ENCODE data around the gene NWD2.

The NWD2 gene

DNA sequence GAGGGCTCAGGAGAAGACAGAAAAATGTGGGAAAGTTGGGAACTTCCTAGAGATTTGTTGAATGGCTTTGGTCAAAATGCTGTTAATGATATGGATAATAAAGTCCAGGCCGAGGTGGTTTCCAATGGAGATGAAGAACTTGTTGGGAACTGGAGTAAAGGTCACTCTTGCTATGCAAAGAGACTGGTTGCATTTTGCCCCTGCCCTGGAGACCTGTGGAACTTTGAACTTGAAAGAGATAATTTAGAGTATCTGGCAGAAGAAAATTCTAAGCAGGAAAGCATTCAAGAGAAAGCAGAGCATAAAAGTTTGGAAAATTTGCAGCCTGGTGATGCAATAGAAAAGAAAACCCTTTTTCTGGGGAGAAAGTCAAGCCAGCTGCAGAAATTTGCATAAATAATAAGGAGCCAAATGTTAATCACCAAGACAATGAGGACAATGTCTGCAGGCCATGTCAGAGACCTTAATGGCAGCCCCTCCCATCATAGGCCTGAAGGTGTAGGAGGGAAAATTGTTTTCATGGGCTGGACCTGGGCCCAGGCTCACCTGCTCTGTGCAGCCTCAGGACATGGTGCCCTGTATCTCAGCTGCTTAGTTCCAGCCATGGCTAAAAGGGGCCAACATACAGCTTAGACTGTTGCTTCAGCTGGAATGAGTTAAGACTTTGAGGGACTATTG, 237.8 kb downstream of the NWD2 start (continued):
- TF ChIP-seq, protein P1, sequence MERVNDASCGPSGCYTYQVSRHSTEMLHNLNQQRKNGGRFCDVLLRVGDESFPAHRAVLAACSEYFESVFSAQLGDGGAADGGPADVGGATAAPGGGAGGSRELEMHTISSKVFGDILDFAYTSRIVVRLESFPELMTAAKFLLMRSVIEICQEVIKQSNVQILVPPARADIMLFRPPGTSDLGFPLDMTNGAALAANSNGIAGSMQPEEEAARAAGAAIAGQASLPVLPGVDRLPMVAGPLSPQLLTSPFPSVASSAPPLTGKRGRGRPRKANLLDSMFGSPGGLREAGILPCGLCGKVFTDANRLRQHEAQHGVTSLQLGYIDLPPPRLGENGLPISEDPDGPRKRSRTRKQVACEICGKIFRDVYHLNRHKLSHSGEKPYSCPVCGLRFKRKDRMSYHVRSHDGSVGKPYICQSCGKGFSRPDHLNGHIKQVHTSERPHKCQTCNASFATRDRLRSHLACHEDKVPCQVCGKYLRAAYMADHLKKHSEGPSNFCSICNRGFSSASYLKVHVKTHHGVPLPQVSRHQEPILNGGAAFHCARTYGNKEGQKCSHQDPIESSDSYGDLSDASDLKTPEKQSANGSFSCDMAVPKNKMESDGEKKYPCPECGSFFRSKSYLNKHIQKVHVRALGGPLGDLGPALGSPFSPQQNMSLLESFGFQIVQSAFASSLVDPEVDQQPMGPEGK (CRISPR knock-in tag; IDR thresholded peaks at IDR 0.05; ENCODE audit: borderline replicate concordance), result no peak
- TF ChIP-seq CSDC2 (CRISPR knock-in tag; IDR thresholded peaks at IDR 0.05) (no peak), ISL1 (CRISPR knock-in tag; IDR thresholded peaks at IDR 0.05) (no peak), PPARA (CRISPR knock-in tag; IDR thresholded peaks at IDR 0.05; ENCODE audit: borderline replicate concordance) (no peak), ZFP3 (CRISPR knock-in tag; IDR thresholded peaks at IDR 0.05) (no peak), GLIS3 (CRISPR knock-in tag; IDR thresholded peaks at IDR 0.05) (no peak)

DNA sequence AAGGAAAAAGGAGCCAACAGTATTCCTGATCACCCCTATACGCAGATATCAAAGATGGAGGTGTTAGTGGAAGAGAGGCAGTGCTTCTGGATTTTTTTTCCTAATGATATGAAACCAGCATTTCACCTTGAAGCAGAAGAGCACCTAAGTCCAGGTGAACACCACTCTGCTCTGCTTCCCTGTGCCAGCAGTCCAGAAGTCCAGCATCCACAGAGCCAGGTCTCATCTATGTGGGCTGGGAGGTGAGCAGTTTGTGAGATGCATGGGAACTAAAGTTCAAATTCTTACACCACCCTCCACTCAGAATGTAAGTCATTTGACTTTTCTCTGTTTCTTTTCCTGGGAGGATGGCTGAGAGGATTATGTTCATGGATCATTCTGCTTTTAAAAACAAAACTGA, 239.1 kb downstream of the NWD2 start:
- TF ChIP-seq PPARA (CRISPR knock-in tag; IDR thresholded peaks at IDR 0.05; ENCODE audit: borderline replicate concordance), result no peak
- TF ChIP-seq SNAI2 (CRISPR knock-in tag; IDR thresholded peaks at IDR 0.05), result no peak
- no peak for TF ChIP-seq ZC3H10 (CRISPR knock-in tag; IDR thresholded peaks at IDR 0.05)
- TF ChIP-seq ZNF8 (CRISPR knock-in tag; IDR thresholded peaks at IDR 0.05), result no peak
- no peak for TF ChIP-seq RARB (CRISPR knock-in tag; IDR thresholded peaks at IDR 0.05)
- no peak for ATAC-seq

DNA sequence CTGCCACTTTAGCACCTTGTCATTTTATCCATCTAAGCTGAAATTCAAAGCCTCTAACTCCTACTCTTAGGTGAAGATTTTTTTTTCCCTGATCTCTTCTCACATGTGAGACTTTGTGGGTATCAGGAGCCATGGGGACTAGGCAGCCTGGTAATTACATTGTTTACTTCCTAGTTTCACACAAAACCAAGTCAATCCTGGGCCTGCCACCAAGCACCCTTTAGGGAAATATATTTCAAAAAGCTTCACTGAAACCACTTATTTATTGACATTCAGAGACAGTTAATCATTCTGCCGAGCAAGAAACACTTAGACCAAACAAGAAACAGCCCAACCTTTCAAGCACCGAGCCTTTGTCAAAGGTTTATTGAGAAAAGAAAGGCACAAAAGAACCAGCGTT, 241.6 kb downstream of the NWD2 start:
- TF ChIP-seq, protein P2, sequence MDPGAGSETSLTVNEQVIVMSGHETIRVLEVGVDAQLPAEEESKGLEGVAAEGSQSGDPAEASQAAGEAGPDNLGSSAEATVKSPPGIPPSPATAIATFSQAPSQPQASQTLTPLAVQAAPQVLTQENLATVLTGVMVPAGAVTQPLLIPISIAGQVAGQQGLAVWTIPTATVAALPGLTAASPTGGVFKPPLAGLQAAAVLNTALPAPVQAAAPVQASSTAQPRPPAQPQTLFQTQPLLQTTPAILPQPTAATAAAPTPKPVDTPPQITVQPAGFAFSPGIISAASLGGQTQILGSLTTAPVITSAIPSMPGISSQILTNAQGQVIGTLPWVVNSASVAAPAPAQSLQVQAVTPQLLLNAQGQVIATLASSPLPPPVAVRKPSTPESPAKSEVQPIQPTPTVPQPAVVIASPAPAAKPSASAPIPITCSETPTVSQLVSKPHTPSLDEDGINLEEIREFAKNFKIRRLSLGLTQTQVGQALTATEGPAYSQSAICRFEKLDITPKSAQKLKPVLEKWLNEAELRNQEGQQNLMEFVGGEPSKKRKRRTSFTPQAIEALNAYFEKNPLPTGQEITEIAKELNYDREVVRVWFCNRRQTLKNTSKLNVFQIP (CRISPR knock-in tag; IDR thresholded peaks at IDR 0.05; ENCODE audit: borderline replicate concordance, low read depth), result no peak
- no peak for TF ChIP-seq ZNF70 (CRISPR knock-in tag; IDR thresholded peaks at IDR 0.05)
- no peak for ATAC-seq

DNA sequence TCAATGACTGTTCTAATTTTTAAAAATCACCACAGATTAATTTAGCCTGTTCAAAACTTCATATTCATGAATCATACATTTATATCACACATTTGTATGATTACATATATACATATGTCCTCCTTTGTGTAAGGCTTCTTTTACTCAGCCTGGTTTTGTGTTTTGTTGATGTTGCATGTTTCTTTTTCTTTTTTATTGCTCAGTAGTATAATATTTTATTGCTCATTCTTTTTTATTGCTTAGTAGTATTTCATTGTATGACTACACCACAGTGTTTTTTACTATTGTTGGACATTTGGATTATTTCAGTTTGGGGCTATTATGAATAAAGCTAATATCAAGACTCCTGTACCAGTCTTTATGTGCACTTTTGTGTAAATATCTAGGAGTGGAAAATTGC, 243.1 kb downstream of the NWD2 start:
- ATAC-seq, result no peak

More for the DNA sequence above, 243.1 kb downstream of the NWD2 start:
- TF ChIP-seq, protein P3, sequence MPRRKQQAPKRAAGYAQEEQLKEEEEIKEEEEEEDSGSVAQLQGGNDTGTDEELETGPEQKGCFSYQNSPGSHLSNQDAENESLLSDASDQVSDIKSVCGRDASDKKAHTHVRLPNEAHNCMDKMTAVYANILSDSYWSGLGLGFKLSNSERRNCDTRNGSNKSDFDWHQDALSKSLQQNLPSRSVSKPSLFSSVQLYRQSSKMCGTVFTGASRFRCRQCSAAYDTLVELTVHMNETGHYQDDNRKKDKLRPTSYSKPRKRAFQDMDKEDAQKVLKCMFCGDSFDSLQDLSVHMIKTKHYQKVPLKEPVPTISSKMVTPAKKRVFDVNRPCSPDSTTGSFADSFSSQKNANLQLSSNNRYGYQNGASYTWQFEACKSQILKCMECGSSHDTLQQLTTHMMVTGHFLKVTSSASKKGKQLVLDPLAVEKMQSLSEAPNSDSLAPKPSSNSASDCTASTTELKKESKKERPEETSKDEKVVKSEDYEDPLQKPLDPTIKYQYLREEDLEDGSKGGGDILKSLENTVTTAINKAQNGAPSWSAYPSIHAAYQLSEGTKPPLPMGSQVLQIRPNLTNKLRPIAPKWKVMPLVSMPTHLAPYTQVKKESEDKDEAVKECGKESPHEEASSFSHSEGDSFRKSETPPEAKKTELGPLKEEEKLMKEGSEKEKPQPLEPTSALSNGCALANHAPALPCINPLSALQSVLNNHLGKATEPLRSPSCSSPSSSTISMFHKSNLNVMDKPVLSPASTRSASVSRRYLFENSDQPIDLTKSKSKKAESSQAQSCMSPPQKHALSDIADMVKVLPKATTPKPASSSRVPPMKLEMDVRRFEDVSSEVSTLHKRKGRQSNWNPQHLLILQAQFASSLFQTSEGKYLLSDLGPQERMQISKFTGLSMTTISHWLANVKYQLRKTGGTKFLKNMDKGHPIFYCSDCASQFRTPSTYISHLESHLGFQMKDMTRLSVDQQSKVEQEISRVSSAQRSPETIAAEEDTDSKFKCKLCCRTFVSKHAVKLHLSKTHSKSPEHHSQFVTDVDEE (CRISPR knock-in tag; IDR thresholded peaks at IDR 0.05), result no peak
- no peak for TF ChIP-seq CSDC2 (CRISPR knock-in tag; IDR thresholded peaks at IDR 0.05)
- TF ChIP-seq, protein P4, sequence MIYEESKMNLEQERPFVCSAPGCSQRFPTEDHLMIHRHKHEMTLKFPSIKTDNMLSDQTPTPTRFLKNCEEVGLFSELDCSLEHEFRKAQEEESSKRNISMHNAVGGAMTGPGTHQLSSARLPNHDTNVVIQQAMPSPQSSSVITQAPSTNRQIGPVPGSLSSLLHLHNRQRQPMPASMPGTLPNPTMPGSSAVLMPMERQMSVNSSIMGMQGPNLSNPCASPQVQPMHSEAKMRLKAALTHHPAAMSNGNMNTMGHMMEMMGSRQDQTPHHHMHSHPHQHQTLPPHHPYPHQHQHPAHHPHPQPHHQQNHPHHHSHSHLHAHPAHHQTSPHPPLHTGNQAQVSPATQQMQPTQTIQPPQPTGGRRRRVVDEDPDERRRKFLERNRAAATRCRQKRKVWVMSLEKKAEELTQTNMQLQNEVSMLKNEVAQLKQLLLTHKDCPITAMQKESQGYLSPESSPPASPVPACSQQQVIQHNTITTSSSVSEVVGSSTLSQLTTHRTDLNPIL (CRISPR knock-in tag; IDR thresholded peaks at IDR 0.05; ENCODE audit: low read depth), result no peak
- TF ChIP-seq ZNF70 (CRISPR knock-in tag; IDR thresholded peaks at IDR 0.05), result no peak
- no peak for TF ChIP-seq ARNTL (CRISPR knock-in tag; IDR thresholded peaks at IDR 0.05; ENCODE audit: borderline replicate concordance, low read depth)
- no peak for TF ChIP-seq OSR1 (CRISPR knock-in tag; IDR thresholded peaks at IDR 0.05)
- no peak for TF ChIP-seq RARB (CRISPR knock-in tag; IDR thresholded peaks at IDR 0.05)
- TF ChIP-seq PPARA (CRISPR knock-in tag; IDR thresholded peaks at IDR 0.05; ENCODE audit: borderline replicate concordance), result no peak
- TF ChIP-seq ISL1 (CRISPR knock-in tag; IDR thresholded peaks at IDR 0.05), result no peak
- no peak for TF ChIP-seq BACH2 (CRISPR knock-in tag; IDR thresholded peaks at IDR 0.05; ENCODE audit: borderline replicate concordance)
- no peak for TF ChIP-seq ZC3H10 (CRISPR knock-in tag; IDR thresholded peaks at IDR 0.05)
- no peak for TF ChIP-seq GLIS3 (CRISPR knock-in tag; IDR thresholded peaks at IDR 0.05)
- no peak for TF ChIP-seq ZNF565 (CRISPR knock-in tag; conservative IDR thresholded peaks at IDR 0.05; ENCODE audit: low read depth)
- TF ChIP-seq, protein P1 (CRISPR knock-in tag; IDR thresholded peaks at IDR 0.05; ENCODE audit: borderline replicate concordance), result no peak

Data from SK-N-SH treated with all-trans-retinoic acid at 6 μM for 48 hours (cell line).